Peyer's patch (tissue), 4 donors: ENCODE measurements around the gene C8A. TPM values are rescaled to one million over a fixed set of nuclear protein-coding genes. Genes with fewer than 3 reads are reported as not detected.

Source experiments
- DNase-seq, 3 donors: peaks; one replicate each; pipeline ENCODE4 v3.0.0-alpha.2; 2017 to 2019
- H3K27ac ChIP-seq, 4 donors: fragments of 200-600 bp; sonication (generic); one replicate each; pipeline ENCODE4 v1.5.1; 2016 to 2019
- H3K27me3 ChIP-seq, 2 donors: fragments of 200-600 bp; sonication (generic); one replicate each; pipeline ENCODE4 v1.5.1; 2019
- H3K36me3 ChIP-seq, 3 donors: fragments of 200-600 bp; sonication (generic); one replicate each; pipeline ENCODE4 v1.5.1; 2016 to 2019
- H3K4me1 ChIP-seq, 4 donors: fragments of 200-600 bp; sonication (generic); one replicate each; pipeline ENCODE4 v1.5.1; 2016 to 2019
- H3K4me3 ChIP-seq, 4 donors: fragments of 200-600 bp; sonication (generic); 1 replicate in 3 of 4; 2 replicates in 1 of 4; pipeline ENCODE4 v1.5.1; 2016 to 2019; ENCODE audit warnings: mild to moderate bottlenecking in 1 of 4
- H3K9me3 ChIP-seq, 4 donors: fragments of 200-600 bp; sonication (generic); one replicate each; pipeline ENCODE4 v1.5.1; 2016 to 2019; ENCODE audit warnings: mild to moderate bottlenecking in 1 of 4
- CTCF ChIP-seq, 6 experiments: fragments of 450-650 bp in 4 of 6; fragments of 200-600 bp in 2 of 6; sonication (generic) in 1 of 6; IDR thresholded peaks; one replicate each; pipeline ENCODE4 v1.5.1; 2017 to 2019; ENCODE audit warnings: antibody characterized with exemption in 6 of 6, mild to moderate bottlenecking in 3 of 6, moderate library complexity in 1 of 6
- POLR2A ChIP-seq, 2 donors: fragments of 450-650 bp; IDR thresholded peaks; one replicate each; pipeline ENCODE4 v1.5.1; 2017; ENCODE audit warnings: antibody characterized with exemption in 2 of 2, mild to moderate bottlenecking in 2 of 2, moderate library complexity in 2 of 2
- total RNA-seq, 4 donors: library from RNA; depleted of rRNA; stranded (reverse); fragments of >200 nt; gene quantifications; one replicate each; pipeline ENCODE4 v1.1.0, GENCODE V29; 2016

C8A gene
- total RNA-seq, 4 donors from 2014 or later = not detected

- Histone ChIP-seq H3K4me3 (no peak overlapping the region), H3K27ac (no peak overlapping the region), H3K27me3 (no peaks in the 10 kb centered on the region), H3K9me3 (peaks cover 0 to 3% (median 0%) of the 10 kb centered on the region in 4 donors), H3K4me1 (no peaks in the 10 kb centered on the region), H3K36me3 (no peaks in the 10 kb centered on the region)
- no peak for DNase-seq
- TF ChIP-seq CTCF (IDR thresholded peaks at IDR 0.05) = no peak
- TF ChIP-seq POLR2A (IDR thresholded peaks at IDR 0.05) = no peak
Measured at GRCh38 chr1:56837244-56837939, 17.2 kb upstream of the C8A start.

- H3K4me1 ChIP-seq = no peaks in the 10 kb centered on the region
- no peaks in the 10 kb centered on the region for H3K36me3 ChIP-seq
- TF ChIP-seq POLR2A (IDR thresholded peaks at IDR 0.05) (no peak), CTCF (IDR thresholded peaks at IDR 0.05) (no peak)
- no peak for DNase-seq
- no peak overlapping the region for H3K27ac ChIP-seq
- peaks cover 0 to 3% (median 0%) of the 10 kb centered on the region in 4 donors for H3K9me3 ChIP-seq
- no peaks in the 10 kb centered on the region for H3K27me3 ChIP-seq
- no peak overlapping the region for H3K4me3 ChIP-seq
Measured at GRCh38 chr1:56838759-56839158, 15.8 kb upstream of the C8A start.

DNA sequence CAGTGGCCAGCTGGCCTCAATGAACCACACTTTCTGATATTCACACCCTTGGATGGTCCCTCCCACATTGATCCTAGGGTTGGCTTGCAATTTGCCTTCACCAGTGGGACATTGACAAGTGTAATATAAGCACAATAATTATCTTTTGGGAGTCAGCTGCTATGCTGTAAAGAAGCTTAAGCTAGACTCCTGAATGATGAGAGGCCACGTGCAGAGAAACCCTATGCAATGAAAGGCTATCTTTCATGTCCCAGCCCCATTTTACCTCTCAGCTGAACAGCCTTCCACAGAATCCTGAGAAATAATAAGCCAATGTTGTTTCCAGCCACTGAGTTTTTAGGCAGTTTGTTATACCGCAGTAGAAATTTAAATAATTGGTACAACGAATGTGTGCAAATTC is 11.1 kb upstream of the C8A start:
- Histone ChIP-seq H3K36me3 (no peaks in the 10 kb centered on the region), H3K27me3 (no peaks in the 10 kb centered on the region), H3K9me3 (peaks cover 0 to 3% (median 0%) of the 10 kb centered on the region in 4 donors), H3K4me1 (no peaks in the 10 kb centered on the region), H3K27ac (no peak overlapping the region), H3K4me3 (no peak overlapping the region)
- no peak for TF ChIP-seq CTCF (IDR thresholded peaks at IDR 0.05)
- TF ChIP-seq POLR2A (IDR thresholded peaks at IDR 0.05) = no peak
- no peak for DNase-seq

GRCh38 chr1:56844545-56845136 is 10.0 kb upstream of the C8A start:
- Histone ChIP-seq H3K9me3 (peaks cover 0 to 2% (median 0%) of the 10 kb centered on the region in 4 donors), H3K36me3 (no peaks in the 10 kb centered on the region), H3K4me1 (no peaks in the 10 kb centered on the region), H3K4me3 (no peak overlapping the region), H3K27me3 (no peaks in the 10 kb centered on the region), H3K27ac (no peak overlapping the region)
- no peak for TF ChIP-seq CTCF (IDR thresholded peaks at IDR 0.05)
- no peak for TF ChIP-seq POLR2A (IDR thresholded peaks at IDR 0.05)
- no peak for DNase-seq

- Histone ChIP-seq H3K4me3 (no peak overlapping the region), H3K4me1 (no peaks in the 10 kb centered on the region)
- TF ChIP-seq CTCF (IDR thresholded peaks at IDR 0.05) = no peak
- TF ChIP-seq POLR2A (IDR thresholded peaks at IDR 0.05) = no peak
Measured at GRCh38 chr1:56845343-56845742, 9.3 kb upstream of the C8A start.

More at GRCh38 chr1:56845343-56845742, 9.3 kb upstream of the C8A start:
- no peaks in the 10 kb centered on the region for H3K27me3 ChIP-seq
- H3K27ac ChIP-seq = no peak overlapping the region
- no peak for DNase-seq
- H3K36me3 ChIP-seq = no peaks in the 10 kb centered on the region
- H3K9me3 ChIP-seq = no peaks in the 10 kb centered on the region
